ENCODE data around the gene MTHFD1L. TPM values are rescaled to one million over a fixed set of nuclear protein-coding genes. Genes with fewer than 3 reads are reported as not detected.

MTHFD1L gene
- total and polyA plus RNA-seq, 9 of the 15 experiments (the other 6 are each of a cell fraction or from before 2014, with no cell fraction given): 20.9 to 128 (median 61.0) TPM

GRCh38 chr6:151027936-151028838, 162.7 kb downstream of the MTHFD1L start (continued):
- TF ChIP-seq TOE1 (IDR thresholded peaks at IDR 0.05; ENCODE audit: borderline replicate concordance) (no peak), TOE1 (CRISPR knock-in tag; IDR thresholded peaks at IDR 0.05; ENCODE audit: borderline replicate concordance, low read depth) (no peak), THAP7 (CRISPR knock-in tag; IDR thresholded peaks at IDR 0.05) (no peak), RBBP5 (IDR thresholded peaks at IDR 0.05; ENCODE audit: borderline replicate concordance, insufficient read depth, low read length, poor library complexity, severe bottlenecking) (no peak), ZNF146 (CRISPR knock-in tag; IDR thresholded peaks at IDR 0.05; ENCODE audit: unreplicated experiment) (no peak)

GRCh38 chr6:151029970-151030369, 164.5 kb downstream of the MTHFD1L start:
- Histone ChIP-seq H3K9me3 (replicated peaks; ENCODE audit: control insufficient read depth, insufficient read depth, low read depth, low read length) (no peaks in the 10 kb centered on the region), H3K9ac (ENCODE audit: insufficient read depth in 1 of 2, low read depth in 2 of 2, low read length in 2 of 2) (no peak overlapping the region), H3K4me3 (no peak overlapping the region), H3K27me3 (ENCODE audit: control insufficient read depth in 2 of 2, insufficient read depth in 2 of 2, low read length in 2 of 2) (no peaks in the 10 kb centered on the region), H4K20me1 (replicated peaks; ENCODE audit: control insufficient read depth, insufficient read depth, low read length) (no peaks in the 10 kb centered on the region), H3K27ac (ENCODE audit: extremely low read depth, low read depth, low read length) (no peak overlapping the region), H2AFZ (ENCODE audit: low read depth, low read length) (no peak overlapping the region), H3K9me1 (ENCODE audit: control insufficient read depth, insufficient read depth, low read length) (no peaks in the 10 kb centered on the region), H3K4me1 (replicated peaks in 1 of 2; ENCODE audit: control insufficient read depth in 2 of 2, insufficient read depth in 2 of 2, low read length in 2 of 2) (no peaks in the 10 kb centered on the region), H3K36me3 (ENCODE audit: control insufficient read depth, insufficient read depth, low read length) (peaks cover 25% of the 10 kb centered on the region; the same call in 2 of the 3 replicates), H3K79me2 (ENCODE audit: control insufficient read depth, insufficient read depth, low read length) (no peaks in the 10 kb centered on the region), H3K4me2 (ENCODE audit: insufficient read depth, low read length) (no peak overlapping the region)
- TF ChIP-seq MAFF (IDR thresholded peaks at IDR 0.05; ENCODE audit: low read length) (no peak), ZBTB33 (CRISPR knock-in tag; IDR thresholded peaks at IDR 0.05) (no peak), DNMT1 (IDR thresholded peaks at IDR 0.05) (no peak), KDM1A (IDR thresholded peaks at IDR 0.05) (no peak), SUPT5H (IDR thresholded peaks at IDR 0.05) (no peak), BDP1 (IDR thresholded peaks at IDR 0.05; ENCODE audit: insufficient read depth, insufficient read length) (no peak), ZNF384 (IDR thresholded peaks at IDR 0.05; ENCODE audit: low read depth, low read length) (no peak), CCAR2 (IDR thresholded peaks at IDR 0.05; ENCODE audit: low read depth, low read length) (no peak), TAF15 (IDR thresholded peaks at IDR 0.05; ENCODE audit: low read depth, low read length) (no peak), FOS (IDR thresholded peaks at IDR 0.05; ENCODE audit: extremely low read depth, insufficient read length) (no peak), LARP7 (IDR thresholded peaks at IDR 0.05) (no peak), KDM4B (IDR thresholded peaks at IDR 0.05; ENCODE audit: borderline replicate concordance in 2 of 2, low read depth in 1 of 2) (no peak)
- 84% methylated on average over 5 of the region's 5 CpGs for WGBS (ENCODE audit: insufficient coverage, low coverage, missing lambda C conversion rate)
- ChIA-PET CTCF (ENCODE audit: low intra/inter-chr PET ratio) (no interaction called here), POLR2A (interaction anchor here (0.8 kb wide), 1 partner anchor 26 kb away, joined by 3 read pairs; no protein-coding TSS in a partner anchor)
- DNase-seq (ENCODE audit: extremely low read depth in 1 of 4, low spot score in 3 of 4): no peak
- intact Hi-C loops (cut with micrococcal nuclease): no loop called here
- FAIRE-seq: no peak
- ATAC-seq: no peak
- no TSS peak for BruUV-seq (replicated peaks)
- in situ Hi-C loops (cut with MboI): no loop called here

All from K562 (cell line).